Brain pericyte (primary cell): ENCODE measurements around the gene KLF13.
A peak's percentile ranks its signal among the peaks of the same experiment; 100 is the strongest.

Source experiments
- DNase-seq: peaks from one replicate; pipeline ENCODE4 v3.0.0-alpha.2; 2012; ENCODE audit warnings: low read depth, low spot score

Gene KLF13

DNA sequence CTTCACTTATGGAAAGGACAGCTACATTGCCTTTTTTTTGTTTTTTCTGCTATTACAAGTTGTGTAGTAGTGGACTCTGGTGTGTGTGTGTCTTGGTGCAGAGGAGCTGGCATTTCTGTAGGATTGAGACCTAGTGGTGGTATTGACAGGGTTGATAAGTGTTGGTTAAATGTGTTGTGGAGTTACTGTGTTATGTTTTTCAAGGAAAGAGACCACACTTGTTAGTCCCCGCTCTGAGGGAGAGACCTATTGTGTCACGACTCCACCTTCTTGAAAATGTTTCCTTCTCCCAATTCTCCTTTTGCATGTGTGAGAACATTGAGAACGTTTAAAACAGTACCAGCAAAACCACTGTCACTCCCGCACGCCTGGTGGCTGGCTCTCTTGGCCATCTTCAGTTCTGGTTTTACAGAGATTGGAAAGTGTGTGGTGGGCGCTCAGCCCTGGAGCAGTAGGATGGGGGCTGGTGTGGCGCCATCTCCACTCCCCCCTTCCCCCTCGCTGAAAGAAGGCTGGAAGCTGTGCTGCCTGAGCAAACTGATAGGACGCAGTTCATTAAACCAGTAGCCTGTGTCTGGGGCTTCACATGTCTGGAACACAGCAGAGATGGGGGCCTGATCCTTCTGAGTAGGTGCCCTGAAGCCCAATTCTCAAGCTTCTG is 5.5 kb downstream of the KLF13 start:
- no peak for DNase-seq

DNA sequence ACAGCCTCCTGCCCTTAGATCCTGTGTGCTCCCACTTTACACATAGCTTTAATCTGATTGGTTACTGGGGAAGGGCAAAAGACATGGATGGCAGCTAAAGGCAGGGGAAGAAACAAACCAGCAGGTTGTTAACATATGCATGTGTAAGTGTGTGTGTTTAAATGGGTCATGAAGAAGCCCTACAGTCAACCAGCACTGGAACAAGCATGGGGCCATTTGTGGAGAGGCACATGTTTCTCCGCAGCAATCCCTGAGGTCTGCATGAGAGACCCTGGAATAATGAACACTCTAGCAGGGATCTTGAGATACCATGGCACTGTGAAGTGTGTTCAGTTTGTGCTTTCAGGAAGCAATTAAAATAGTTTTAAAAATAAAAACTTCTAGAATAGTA is 6.0 kb downstream of the KLF13 start:
- DNase-seq = no peak

DNA sequence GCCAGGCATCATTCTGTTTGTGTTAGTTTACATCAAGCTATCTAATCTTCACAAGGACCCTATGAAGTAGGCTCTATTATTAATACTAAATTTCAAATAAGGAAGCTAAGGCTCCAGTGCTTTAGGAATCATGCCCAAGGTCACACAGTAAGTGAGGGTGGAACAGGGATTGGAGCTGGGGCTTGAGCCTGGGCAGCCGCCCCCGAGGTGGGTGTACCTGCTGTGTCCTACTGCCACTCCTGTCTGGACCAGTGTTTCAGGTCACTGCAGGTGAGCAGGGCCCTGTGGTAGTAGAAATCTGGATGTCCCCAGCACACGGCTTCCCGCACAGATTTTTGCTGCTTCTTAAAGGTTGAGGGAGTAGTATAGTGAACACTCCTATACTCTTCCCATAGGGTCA is 6.5 kb downstream of the KLF13 start:
- no peak for DNase-seq

DNA sequence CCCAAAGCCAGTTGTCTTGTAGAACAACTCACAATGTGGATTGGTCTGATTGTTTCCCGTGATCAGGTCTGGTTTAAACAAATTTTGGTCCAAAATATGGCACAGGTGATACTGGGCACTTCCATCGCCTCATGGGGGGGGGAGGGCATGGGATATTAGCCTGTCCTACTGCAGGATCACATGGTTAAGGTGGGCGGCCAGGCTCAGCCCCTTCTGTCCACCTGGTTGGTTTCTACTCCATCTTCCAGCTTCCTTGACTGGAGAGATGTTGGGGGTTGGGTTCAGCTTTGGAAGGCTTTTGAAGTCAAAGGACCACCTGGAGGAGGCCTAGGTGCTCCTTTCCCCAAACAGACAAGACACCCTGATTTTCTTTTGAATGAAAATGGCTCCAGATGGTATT is 7.2 kb downstream of the KLF13 start:
- DNase-seq = no peak

DNA sequence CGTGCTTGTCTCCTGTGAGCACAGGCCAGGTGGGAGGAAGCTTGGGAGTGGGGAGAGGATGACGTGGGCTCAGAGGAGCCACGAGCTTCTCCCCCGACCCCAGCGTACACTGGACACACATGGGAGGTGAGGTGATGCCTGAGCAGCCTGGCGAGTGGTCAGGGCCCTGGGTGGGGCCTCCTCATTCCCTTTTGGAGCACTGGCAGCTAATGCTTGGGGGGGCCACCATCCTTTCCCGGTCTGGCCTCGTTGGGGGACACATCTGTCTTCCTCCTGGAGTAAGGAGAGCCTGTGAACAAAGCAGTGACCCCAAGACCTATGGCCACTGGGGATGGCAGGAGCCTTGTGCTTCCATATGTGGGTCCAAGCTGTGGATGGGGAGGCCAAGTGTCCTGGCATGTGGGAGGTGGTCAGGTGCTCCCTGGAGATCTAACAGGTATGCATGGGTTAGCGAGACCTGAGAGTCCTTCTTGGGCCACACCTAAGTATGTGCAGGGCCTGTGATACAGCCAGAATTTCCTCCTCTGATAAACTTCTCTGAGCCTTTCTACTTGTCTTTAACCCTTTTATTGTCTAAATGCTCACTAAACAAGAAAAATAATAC is 9.5 kb downstream of the KLF13 start:
- DNase-seq = no peak

DNA sequence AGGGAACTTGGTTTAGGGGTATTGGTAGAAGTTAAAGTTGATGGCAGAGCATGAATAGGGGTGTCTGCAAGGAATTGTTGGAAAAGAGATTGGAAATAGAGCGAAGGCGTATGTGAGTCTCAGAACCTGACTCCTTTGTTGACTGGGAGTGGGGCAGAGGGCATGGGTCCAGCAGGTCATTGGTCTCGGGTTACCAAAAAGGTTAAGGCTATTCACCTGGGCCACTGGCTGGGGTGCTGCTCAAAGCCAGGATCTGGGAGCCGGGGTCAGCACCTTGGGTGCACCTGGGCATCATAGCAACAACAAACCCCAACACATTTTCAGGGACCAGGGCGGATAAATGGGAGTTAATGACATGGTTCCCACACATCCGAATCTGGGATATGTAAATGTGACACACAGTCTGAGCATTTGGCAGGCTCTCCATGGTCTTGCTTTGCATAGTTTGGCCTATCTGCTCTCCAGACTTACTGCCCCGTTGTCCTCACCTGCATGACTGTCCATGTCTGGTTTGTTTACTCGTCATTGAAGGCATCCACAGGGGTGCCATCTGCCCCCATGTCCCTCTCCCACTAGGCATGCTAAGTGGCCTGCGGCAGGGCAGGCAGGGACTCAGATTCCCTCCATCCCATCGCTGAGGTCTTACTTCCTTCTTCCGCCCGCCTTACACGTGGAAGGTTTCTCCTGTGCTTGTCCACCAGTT is 10.1 kb downstream of the KLF13 start:
- DNase-seq = no peak

DNA sequence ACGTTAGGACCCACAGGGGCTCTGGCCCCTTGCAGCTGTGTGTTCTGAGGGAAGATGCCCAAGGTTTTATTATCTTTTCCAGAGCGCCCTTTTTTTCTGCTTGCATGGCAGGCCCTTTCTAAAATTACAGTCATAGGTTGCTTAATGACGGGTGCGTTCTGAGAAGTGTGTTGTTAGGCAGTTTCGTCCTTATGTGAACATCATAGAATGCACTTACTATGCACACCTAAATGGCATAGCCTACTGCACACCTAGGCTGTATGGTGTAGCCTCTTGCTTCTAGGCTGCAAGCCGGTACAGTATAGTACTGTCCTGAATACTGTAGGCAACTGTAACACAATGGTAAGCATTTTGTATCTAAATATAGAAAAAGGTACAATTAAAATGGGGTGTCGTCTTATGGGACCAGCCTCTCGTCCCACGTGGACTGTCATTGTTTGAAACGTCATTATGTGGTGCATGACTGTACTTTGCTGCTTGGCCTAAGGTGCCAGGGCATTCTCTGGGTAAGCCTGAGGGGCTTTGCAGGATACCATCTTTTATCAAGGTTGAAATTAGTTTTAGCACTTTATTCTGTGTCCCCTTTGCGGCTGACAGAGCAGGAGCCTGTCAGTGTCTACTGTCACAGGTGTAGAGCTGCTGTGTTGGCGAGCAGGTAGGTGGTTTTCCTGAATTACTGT is 10.9 kb downstream of the KLF13 start:
- no peak for DNase-seq

DNA sequence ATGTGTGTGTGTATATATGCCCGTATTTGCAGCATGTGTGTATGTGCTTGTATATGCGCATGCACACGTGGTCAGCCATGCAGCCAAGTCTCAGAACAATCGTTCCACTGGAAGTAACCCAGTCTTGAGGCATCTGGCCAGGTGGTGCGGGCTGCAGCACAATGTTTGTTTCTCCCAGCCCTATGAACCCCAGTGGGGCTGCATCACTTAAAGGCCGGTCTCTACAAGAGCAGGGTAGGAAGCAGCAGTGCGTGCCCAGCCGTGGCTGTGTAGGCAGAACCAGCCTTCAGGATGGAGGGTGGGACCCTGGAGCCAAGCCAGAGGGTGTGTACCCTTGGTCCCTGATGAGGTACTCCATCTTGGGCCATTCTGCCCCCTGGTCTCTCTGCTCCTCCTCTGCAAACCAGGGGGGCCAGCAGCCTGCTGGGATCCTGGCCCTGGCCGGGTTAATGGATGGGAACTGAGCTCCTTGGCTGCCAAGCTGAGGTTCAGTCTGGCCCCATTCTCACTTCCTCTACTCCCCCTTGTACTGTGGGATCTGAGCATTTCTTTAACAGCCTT is 11.8 kb downstream of the KLF13 start:
- no peak for DNase-seq

DNA sequence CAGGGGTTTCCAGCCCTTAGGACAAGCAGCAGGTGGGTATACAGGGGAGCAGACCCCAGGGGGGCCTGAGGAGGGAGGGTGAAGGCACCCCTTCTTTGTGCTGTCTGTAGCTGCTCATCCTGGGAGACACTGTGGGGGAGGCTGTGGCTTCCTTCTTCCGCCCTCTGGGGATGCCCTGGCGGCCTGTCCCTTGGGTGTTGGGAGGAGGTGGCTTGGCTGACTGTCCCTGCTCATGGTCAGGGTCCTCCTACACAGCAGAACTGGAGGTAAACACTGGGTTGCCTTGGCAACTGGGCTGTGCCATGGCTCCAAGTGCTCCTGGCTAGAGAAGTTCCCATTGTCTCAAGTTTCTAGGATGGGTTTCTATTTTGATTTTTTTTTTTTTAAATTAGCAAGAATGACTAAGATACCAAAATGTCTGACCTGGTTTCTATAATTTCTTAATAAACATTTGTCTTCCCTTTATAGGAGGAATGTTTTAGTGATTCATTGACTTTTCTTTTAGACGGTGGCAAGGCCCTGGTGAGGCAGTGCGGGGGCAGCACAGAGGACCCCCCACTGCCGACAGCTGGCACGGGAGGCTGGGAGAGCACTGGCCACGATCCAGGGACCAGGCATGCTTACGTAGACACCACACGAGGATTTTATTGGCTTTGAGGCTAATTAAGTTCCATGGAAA is 12.4 kb downstream of the KLF13 start:
- peak; percentile 63 for DNase-seq

DNA sequence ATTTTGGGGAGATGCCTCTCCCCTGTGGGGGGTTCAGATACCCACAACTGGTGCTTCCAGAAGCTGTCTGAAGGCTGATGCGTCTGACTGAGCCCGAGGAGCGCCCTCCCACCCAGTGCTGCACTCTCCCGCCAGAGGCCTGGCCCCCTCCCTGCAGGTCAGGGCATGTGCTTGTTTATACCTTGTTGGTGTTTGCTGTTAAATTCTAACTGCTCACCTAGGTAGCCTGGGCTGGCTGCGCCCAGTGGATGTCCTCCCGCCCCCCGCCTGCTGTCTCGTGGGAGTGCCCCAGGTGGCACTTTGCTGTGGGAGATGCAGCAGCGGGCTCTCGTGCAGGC is 12.9 kb downstream of the KLF13 start:
- no peak for DNase-seq

DNA sequence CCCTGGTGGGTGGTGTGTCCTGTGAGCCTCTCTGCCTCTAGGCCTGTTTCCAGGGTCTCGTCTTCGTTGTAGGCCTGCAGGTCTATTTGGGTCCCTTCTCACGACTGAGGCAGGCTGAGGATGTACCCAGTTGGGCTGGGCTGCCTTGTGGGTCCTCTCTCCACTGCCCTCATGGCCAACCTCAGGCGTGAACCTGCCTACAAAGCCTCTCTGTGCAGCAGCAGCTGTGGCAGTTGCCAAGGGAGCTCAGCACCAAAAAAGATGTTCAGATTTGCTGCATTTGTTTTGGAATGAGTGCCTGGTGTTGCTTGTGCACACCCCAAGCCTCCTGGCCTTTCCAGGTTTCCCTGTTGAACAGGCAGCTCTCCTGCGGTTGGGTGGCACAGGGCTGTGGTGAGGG is 13.4 kb downstream of the KLF13 start:
- no peak for DNase-seq

DNA sequence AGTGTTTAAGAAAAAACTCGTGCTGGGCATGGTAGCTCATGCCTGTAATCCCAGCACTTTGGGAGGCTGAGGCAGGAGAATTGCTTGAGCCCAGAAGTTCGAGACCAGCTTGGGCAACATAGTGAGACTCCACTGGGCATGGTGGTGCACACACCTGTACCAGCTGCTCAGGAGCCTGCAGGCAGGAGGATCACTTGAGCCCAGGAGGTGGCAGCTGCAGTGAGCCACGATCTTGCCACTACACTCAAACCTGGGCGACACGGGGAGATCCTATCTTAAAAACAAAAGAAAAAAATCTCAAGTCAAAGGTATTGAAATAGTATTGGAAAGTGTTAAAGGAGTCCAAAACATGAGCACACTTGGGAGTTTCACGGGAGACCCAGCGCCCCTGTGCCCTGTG is 14.0 kb downstream of the KLF13 start:
- DNase-seq = no peak

DNA sequence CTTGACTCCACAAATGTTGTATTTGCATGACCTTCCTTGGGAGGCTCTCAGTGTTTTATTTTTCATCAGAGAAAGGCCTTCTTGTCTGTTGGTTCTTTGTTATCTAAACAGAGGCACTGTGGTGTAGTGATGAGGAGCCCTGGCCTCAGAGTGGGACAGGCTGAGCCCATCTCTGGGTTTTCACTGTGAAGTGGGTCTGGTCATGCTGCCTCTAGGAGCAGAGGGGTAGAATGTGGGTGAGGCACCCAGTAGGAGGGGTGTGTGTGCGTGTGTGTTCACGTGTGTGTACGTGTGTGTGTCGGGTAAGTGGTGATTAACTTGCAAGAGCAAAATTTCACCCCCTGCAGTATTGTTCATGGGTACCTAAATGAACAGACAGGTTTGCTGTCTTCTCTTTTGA is 14.4 kb downstream of the KLF13 start:
- DNase-seq = no peak

DNA sequence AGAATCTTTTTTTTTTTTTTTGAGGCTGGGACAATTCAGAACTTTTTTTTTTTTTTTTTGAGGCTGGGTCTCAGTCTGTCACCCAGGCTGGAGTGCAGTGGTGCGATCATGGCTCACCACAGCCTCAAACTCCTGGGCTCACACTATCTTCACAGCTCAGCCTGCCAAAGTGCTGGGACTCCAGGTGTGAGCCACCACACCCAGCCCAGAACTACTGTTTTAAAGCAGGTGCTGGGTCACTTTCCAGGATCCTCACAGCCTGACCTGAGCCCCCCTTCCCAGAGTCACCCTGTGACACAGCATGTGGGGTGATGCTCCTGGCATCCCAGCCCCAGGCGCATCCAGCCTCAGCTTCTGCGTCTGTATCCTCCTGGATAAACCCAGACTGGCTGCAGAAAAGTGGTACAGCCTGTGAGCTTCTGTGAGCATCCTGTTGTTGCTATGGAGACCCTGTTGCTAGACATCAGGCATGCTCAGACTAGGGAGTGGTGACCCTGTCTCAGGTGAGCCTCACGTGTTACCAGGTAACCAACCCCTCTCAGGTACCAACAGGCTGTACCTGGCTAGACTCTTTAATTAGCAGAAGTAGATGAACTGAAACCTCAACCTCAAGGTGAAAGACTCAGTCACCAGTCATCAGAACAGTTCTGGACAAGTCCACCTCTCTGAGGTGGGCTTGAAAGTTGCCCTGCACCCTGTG is 15.0 kb downstream of the KLF13 start:
- DNase-seq = no peak

DNA sequence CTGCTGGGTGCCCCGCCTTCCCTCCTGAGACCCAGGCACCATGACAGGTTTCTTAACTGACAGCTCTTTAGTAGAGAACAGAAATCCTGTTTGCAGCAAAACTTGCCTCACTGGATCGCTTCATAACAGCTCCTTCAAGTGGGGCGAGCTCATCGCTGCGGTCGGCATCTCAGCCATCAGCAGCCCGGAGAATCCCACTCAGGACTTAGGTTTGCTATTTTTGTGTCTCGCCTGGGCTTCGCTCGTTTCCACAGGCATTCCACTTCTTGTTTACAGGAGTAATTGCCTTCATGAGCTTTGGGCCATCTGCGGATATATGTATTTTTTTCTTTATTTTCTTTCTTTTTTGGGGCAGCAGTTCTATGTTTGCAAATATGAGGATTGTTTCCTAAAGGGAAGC is 15.7 kb downstream of the KLF13 start:
- no peak for DNase-seq

DNA sequence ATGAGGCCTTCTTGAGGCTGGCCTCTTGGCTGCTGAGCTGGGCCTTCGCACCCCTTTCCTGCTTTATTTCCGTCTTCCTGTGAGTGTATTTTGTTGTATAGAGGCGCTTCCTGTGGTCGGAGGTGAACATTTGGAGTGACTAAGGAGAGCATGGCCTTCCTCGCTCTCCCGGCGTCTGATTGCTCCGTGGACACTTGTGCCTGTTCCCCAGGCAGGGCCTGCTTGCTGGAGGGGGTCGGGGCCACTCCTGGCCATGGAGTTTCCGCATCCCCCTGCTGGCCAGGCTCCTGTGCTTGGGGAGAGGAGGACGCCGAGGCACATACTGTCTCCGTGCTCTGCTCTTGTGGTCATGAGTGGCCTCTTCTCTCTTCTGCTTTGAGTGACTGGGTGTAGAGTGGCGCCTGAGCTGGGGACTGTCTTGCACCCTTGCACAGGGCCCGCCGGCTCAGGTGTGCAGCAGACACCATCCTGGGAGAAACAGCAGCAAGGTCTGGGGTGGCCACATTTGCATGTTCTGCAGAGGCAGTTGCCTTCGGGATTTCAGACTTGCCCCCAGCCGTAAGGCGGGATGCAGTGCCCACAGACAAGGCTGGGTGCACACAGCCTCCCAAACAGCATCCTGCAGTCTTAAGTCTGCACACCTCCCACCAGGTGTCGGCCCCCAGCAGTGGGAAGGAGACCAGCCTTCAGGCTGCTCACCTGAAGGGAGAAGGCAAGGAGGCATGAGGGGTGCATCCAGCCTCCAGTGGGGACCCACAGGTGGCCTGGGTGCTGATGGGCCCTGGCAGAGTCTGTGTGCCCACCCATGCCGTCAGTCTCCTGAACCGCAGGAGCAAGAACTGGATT is 16.4 kb downstream of the KLF13 start:
- DNase-seq = no peak

DNA sequence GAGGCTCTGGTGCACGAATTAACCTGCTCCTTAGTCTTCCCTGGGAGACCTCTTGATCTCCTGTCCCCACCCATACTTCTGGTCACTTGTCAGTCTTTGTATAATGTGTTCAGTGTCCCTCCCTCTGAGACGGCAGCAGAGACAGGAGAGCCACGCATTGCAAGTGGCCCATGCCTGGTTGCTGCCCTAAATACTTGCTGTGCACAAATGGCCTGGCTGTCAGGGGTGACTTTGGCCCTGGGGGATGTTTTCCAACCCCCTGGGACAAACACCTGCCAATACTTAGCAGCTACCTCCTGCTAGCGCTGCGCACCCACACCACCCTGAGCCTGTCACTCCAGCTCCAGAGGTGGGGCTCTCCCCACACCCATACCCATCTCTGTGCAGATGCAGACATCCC is 17.2 kb downstream of the KLF13 start:
- DNase-seq = no peak

DNA sequence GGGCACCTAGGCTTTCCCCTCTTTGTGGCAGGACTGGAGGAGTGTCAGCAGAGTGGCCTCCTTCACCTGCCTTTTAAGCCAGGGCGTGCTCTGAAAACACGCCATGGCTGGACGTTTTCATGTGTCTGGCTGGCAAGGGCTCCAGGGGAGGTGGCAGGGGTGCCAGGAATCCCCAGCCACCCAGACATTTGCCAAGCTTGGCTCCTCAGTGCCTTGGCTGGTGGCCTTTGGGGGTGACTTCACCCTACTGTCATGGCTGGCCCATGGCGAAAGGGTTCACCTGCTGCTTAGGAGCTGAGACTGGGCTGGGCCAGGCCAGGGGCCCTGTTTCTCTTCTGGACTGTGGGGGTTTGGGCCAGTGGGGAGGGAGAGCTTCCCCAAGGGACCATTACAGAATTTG is 17.6 kb downstream of the KLF13 start:
- DNase-seq = no peak

DNA sequence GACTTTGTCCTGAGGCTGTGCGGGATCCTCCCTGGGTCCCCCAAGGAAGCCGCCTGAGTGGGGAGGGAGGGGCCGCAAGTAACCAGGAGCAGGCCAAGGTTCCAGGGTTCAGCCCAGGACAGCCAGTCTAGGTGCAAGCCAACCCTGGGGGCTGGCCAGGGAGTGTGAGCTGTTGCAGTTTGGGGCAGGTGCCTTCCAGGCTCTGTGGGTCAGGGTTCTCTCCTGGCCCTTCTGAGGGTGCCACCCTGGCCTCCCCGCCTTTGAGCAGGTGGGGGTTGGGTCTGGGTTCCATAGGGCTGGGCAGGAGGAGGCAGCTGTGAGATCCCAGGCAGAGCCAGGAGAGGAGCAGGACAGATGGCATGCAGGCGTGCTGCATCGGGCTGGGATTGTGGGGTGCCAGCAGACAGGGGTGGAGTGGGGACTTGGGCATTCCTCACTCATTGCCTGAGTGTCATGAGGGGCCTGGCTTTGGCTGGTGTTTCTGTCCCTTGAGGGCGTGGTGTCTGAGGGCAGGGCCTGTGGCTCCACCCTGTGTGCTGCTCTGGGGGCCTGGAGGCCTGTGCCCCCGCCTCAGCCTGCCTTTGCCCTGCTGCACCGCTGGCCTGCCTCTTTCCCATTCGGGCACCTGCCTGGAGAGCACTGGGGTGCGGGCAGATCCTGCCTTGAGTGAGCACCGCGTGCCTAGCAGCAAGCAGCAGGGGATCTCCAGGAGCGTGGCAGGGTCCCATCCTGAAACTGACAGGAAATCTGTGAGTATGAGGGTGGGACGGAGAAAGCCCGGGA is 18.4 kb downstream of the KLF13 start:
- no peak for DNase-seq
